ENCODE results near the gene LY6G5C. TPM values are rescaled to one million over a fixed set of nuclear protein-coding genes. Genes with fewer than 3 reads are reported as not detected.

The LY6G5C gene
- total RNA-seq, 6 experiments from 2014 or later = 2.2 to 2.9 (median 2.8) TPM

DNA sequence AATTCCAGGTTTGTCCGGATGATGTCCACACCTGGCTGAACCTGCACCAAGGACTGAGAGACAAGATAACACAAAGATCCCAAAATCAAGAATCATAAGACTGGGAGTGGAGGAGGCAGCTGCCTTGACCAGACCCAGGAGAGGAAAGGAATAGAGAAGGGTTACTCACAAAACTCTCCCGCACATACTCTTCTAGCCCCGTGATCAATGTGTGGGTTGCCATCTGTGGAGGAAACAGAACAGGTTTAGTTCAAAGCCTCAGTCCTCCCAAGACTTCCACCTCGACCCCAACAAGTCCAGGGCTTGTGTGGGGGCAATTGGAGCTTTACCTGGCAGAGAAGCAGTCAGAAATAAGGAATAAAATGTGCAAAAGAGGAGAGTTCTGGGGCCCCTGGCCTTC is 39.5 kb downstream of the LY6G5C start:
- Mint-ChIP-seq H3K4me1 (ENCODE audit: low read depth) (peaks cover 40% of the 10 kb centered on the region), H3K27ac (peak overlapping the region; percentile 91), H3K27me3 (ENCODE audit: insufficient read depth) (peaks cover 6% of the 10 kb centered on the region), H3K4me3 (no peak overlapping the region), H3K36me3 (ENCODE audit: low read depth) (peaks cover 37% of the 10 kb centered on the region), H3K9me3 (no peaks in the 10 kb centered on the region)
- no peak for TF ChIP-seq CTCF (IDR thresholded peaks at IDR 0.05)
- DNase-seq = no peak

DNA sequence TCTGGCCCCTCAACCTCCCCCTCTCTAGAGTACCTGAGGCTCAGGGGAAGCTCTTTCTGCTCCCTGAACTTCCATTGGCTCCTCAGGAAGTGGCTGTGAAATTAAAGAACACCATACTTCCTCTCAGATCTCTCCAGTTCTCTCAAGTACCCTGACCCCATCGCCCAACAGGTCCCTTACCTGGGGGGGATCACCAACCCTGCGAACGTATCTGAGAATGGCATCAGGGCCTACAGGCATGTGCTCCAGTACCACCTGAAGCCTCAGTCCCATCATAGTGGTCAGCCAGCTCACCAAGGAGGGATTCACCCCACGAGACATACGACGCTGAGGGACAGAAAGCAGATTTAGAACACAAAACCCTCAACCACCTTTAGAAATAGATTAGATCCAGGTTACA is 40.3 kb downstream of the LY6G5C start:
- peak overlapping the region; percentile 91 for H3K27ac Mint-ChIP-seq
- H3K4me3 Mint-ChIP-seq = no peak overlapping the region
- no peaks in the 10 kb centered on the region for H3K9me3 Mint-ChIP-seq
- H3K36me3 Mint-ChIP-seq (ENCODE audit: low read depth) = peaks cover 43% of the 10 kb centered on the region
- DNase-seq = no peak
- H3K4me1 Mint-ChIP-seq (ENCODE audit: low read depth) = peaks cover 44% of the 10 kb centered on the region
- no peak for TF ChIP-seq CTCF (IDR thresholded peaks at IDR 0.05)
- H3K27me3 Mint-ChIP-seq (ENCODE audit: insufficient read depth) = peaks cover 7% of the 10 kb centered on the region

GRCh38 chr6:31639449-31639861 is 41.4 kb downstream of the LY6G5C start:
- Mint-ChIP-seq H3K27ac (peak overlapping the region; percentile 91), H3K4me3 (peak overlapping the region; percentile 37), H3K27me3 (ENCODE audit: insufficient read depth) (peaks cover 7% of the 10 kb centered on the region), H3K4me1 (ENCODE audit: low read depth) (peaks cover 50% of the 10 kb centered on the region), H3K36me3 (ENCODE audit: low read depth) (peaks cover 48% of the 10 kb centered on the region), H3K9me3 (no peaks in the 10 kb centered on the region)
- peak; percentile 65 for DNase-seq
- TF ChIP-seq CTCF (IDR thresholded peaks at IDR 0.05) = no peak

GRCh38 chr6:31639043-31639442 is 41.8 kb downstream of the LY6G5C start:
- DNase-seq = no peak
- no peak overlapping the region; the same call in 1 of the 2 replicates for H3K4me3 Mint-ChIP-seq
- TF ChIP-seq CTCF (IDR thresholded peaks at IDR 0.05) = no peak
- H3K9me3 Mint-ChIP-seq = no peaks in the 10 kb centered on the region
- H3K36me3 Mint-ChIP-seq (ENCODE audit: low read depth) = peaks cover 50% of the 10 kb centered on the region
- peaks cover 7% of the 10 kb centered on the region for H3K27me3 Mint-ChIP-seq (ENCODE audit: insufficient read depth)
- H3K4me1 Mint-ChIP-seq (ENCODE audit: low read depth) = peaks cover 54% of the 10 kb centered on the region
- H3K27ac Mint-ChIP-seq = peak overlapping the region; percentile 91

DNA sequence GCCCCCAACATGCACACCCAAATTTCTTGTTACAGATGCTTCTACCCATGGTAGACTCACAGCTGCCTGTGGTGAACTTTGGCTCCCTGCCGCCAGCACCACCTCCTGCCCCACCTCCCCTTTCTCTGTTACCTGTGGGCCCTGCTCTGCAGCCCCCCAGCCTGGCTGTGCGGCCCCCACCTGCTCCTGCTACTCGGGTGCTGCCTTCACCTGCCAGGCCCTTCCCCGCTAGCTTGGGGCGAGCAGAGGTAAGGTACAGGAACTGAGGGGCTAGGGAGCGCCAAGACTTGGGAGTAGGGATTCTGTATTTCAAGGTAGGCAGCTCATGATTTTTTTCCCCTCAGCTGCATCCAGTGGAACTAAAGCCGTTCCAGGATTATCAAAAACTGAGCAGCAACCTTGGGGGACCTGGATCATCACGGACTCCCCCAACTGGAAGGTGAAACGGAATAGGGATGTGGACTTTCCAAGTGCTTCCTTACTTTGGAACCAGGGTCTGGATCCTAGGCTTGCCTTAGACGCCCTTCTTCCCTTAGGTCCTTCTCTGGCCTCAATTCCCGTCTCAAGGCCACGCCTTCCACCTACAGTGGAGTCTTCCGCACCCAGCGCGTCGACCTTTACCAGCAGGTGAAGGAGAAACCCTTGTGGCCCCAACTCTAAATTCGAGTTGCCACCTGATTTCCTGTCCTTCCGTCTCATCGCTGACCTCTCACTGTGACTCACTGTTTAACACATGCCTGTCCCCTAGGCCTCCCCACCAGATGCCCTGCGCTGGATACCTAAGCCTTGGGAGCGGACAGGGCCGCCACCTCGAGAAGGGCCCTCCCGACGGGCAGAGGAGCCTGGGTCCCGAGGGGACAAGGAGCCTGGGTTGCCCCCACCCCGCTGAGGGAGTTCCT is 43.9 kb downstream of the LY6G5C start:
- Mint-ChIP-seq H3K4me1 (ENCODE audit: low read depth) (peaks cover 72% of the 10 kb centered on the region), H3K9me3 (no peaks in the 10 kb centered on the region), H3K27ac (peak overlapping the region; percentile 76), H3K4me3 (no peak overlapping the region), H3K36me3 (ENCODE audit: low read depth) (peaks cover 54% of the 10 kb centered on the region), H3K27me3 (ENCODE audit: insufficient read depth) (peaks cover 7% of the 10 kb centered on the region)
- DNase-seq = no peak
- no peak for TF ChIP-seq CTCF (IDR thresholded peaks at IDR 0.05)
